ENCODE results near the gene SEMA3G. TPM values are rescaled to one million over a fixed set of nuclear protein-coding genes. Genes with fewer than 3 reads are reported as not detected.

SEMA3G gene
- total RNA-seq, 1 donor from 2014 or later = 12.9 TPM

- no peak for DNase-seq (ENCODE audit: low read depth in 2 of 2)
These were observed 5.3 kb downstream of the SEMA3G start for GRCh38 chr3:52439426-52440248.

DNA sequence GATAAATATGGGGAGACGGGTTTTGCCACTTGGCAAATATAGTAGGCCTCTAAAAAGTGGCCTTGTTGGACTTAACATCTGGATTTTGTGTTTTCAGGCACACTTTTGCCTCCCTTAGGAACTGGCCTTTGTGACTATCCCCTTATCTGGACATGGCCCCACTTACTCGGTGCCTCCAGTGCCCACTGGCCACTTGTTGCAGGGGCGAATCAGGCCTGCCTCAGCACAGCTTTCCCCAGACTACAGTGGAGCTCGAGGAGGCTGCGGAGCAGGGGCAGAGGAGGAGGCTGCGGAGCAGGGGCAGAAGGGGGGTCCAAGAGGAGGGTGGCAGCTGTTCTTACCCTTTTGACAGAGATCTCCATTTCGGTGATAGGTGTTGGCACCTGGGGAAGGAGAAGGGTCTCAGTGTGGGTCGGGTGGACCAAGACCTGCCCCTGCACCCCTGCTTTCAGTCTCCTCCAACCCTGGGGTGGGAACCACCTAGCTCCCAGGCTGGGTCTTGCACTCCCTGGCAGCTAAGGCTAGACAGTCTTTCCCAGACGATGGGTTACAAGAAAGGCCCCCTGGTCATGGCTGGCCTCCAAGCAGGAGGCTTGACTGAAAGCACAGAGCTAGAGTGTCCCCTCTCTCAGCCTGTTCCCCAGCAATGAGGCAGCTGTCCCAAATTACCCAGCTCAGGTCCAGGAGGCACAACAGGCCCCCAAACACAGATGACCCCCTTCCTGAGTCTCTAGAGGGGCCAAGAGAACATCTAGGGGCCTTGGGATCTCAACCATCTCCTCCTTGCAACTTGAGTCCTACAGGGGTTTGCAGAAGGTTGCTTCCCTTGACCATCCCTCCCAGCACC lies 6.1 kb downstream of the SEMA3G start:
- no peak for DNase-seq (ENCODE audit: low read depth in 2 of 2)

- DNase-seq (ENCODE audit: low read depth in 2 of 2) = no peak
These were observed 6.9 kb downstream of the SEMA3G start for GRCh38 chr3:52438104-52438376.

GRCh38 chr3:52437326-52438103 lies 7.4 kb downstream of the SEMA3G start:
- DNase-seq (ENCODE audit: low read depth in 2 of 2) = peak in 1 of 2 donors; percentile 39

DNA sequence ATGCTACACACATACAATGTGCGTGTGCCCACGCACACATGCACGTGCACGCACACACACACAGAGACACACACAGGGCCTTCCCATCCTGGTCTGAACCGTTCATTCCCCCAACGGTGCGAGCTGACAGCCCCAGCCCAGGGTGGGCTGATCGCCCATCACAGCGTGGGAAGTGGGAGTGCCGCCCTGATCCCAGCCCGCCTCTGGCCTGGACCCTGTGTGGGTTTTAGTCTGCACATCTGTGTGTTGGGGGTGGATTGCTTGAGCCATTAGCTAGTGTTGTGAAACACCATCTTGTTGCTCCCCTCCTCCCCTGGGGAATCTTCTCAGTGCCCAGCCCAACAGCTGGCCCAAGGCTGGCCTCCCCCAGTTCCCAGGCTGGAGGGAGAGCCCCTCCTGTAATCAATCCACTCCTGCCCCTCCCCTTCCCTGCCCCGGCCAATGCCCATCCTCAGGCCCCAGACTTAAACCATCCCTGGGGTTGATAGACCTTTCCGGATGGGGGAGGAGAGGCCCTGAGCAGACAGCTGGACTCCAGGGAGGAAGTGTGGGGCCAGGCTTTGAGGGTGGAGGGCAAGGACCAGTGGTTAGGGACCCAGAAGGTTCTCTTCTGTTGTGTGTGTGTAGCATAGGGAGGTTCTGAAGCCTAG lies 8.3 kb downstream of the SEMA3G start:
- DNase-seq (ENCODE audit: low read depth in 2 of 2) = peak in 1 of 2 donors; percentile 30

GRCh38 chr3:52435246-52436101 lies 9.4 kb downstream of the SEMA3G start:
- no peak for DNase-seq (ENCODE audit: low read depth in 2 of 2)

- no peak for DNase-seq (ENCODE audit: low read depth in 2 of 2)
These were observed 10.3 kb downstream of the SEMA3G start for GRCh38 chr3:52434491-52435115.

- DNase-seq (ENCODE audit: low read depth in 2 of 2) = no peak
These were observed 10.9 kb downstream of the SEMA3G start for GRCh38 chr3:52433996-52434479.

GRCh38 chr3:52433328-52433995 lies 11.4 kb downstream of the SEMA3G start:
- DNase-seq (ENCODE audit: low read depth in 2 of 2) = no peak

DNA sequence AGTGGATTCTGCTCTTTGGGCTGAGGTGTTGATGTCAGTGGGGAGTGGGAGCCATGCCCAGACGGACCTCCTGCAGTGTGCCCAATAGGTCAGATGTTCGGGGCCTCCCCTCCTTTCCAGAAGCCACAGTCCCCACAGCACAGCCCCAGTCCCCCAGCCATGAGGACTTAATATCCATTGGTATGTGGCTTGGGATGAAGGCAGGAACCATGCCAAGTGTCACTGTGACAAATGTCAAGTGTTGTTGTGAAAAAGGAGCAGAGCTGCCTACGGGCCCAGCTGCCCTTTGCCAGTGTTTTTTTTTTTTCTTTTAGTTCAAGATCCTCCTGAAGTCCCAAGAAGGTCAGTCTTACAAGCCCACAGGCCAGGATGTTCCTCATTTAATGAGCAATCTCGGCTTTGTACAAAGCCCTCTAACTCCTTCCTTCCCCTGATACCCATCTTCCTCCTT lies 12.2 kb downstream of the SEMA3G start:
- DNase-seq (ENCODE audit: low read depth in 2 of 2) = peak; percentile 26 to 43

GRCh38 chr3:52432225-52432624 lies 12.7 kb downstream of the SEMA3G start:
- no peak for DNase-seq (ENCODE audit: low read depth in 2 of 2)

GRCh38 chr3:52431459-52432223 lies 13.3 kb downstream of the SEMA3G start:
- DNase-seq (ENCODE audit: low read depth in 2 of 2) = peak in 1 of 2 donors; percentile 75

DNA sequence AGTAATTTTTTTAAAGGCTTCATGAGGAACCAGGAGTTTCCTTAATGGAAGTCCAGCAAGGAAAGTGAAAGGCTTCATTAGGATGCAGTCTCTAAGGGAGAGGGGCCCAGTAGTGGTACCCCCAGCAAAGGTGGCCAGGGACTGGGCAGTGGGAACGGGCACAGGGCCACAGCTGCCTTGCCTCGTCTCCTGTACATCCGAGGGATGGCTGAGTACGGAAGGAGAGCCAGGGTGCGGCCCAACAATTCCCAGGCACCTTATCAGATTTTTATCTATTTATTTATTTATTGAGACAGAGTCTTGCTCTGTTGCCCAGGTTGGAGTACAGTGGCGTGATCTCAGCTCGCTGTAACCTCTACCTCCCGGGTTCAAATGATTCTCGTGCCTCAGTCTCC lies 14.5 kb downstream of the SEMA3G start:
- no peak for DNase-seq (ENCODE audit: low read depth in 2 of 2)

DNA sequence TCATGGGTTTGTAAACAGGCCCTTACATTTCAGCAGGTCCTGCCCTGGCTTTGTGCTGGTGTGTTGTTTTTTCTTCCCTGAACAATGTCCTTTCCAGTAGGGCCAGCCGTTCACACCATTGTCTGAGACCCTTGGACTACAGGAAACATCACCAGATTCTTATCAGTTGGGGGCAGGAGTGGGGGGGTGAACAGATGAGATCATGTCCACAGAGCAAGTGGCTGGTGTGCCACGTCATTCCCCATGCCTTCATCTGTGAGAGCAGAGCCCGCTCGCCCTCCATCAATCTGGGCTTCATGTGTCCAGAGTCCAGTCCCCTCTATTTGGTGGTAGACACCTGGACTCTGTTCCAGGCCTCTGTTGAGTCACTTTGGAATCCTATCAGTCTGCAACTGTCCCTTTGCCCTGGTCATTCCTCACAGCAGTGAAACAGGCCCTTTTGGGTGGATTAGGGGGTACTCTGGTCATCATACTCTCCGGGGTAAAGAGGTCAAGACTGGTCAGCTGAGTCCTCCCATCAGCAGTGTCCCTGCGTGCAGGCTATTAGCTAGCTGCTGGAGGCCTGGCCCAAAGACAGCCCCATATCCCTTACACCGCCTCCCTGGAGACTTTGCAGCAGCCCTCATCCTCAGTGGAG lies 15.0 kb downstream of the SEMA3G start:
- DNase-seq (ENCODE audit: low read depth in 2 of 2) = peak; percentile 96 to 97

DNA sequence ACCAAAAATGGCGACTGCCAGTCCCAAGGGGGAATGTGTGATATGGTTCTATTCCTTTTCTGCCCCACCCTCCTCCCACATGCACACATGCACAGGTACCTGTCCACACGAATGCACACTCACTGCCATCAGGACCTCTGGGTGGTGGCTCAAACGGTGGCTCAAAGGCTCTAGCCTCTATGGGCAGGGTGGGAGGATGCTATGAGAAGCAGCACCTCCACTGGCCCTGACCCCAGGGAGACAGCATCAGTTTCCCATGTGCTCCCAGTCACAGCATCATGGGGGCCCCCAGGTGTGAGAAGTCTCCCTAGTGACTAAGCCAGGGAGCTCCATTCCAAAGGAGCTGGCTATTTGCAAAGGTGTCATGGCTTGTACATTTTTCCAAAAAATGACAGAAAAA lies 15.9 kb downstream of the SEMA3G start:
- DNase-seq (ENCODE audit: low read depth in 2 of 2) = no peak

- DNase-seq (ENCODE audit: low read depth in 2 of 2) = peak; percentile 89 to 90
These were observed 16.5 kb downstream of the SEMA3G start for GRCh38 chr3:52428151-52429005.

- no peak for DNase-seq (ENCODE audit: low read depth in 2 of 2)
These were observed 21.7 kb downstream of the SEMA3G start for GRCh38 chr3:52423173-52423572.

All from lung microvascular endothelial cell (primary cell).